Measurements from ENCODE around the gene GMDS.

DNA sequence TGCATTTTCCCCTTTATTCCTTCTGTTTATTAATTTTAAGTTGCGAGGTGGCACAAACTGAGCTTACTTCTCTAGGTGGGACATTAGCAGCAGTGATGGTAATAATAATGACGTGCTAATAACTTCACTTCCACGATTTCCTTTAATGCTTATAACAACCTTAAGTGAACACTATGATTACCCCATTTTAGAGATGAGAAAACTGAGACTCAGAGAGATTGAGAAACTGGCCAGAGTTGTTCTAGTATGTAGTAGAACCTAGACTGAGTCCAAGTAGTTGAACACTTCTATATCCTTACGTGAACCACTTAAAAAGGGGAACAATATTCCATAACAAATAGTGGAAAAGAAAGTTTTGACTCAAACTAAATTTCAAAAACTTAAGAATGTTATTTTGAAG, 297.5 kb downstream of the GMDS start:
- TF ChIP-seq POLR2A (IDR thresholded peaks at IDR 0.05; ENCODE audit: low read depth, low read length), result no peak
- TF ChIP-seq POLR2AphosphoS5 (IDR thresholded peaks at IDR 0.05; ENCODE audit: low read depth, low read length), result no peak

All from GM12892 (cell line).